ENCODE measurements around the gene TMEM245. TPM values are rescaled to one million over a fixed set of nuclear protein-coding genes. Genes with fewer than 3 reads are reported as not detected.

TMEM245 gene
- total RNA-seq, 1 experiment from 2014 or later, result 54.0 TPM

DNA sequence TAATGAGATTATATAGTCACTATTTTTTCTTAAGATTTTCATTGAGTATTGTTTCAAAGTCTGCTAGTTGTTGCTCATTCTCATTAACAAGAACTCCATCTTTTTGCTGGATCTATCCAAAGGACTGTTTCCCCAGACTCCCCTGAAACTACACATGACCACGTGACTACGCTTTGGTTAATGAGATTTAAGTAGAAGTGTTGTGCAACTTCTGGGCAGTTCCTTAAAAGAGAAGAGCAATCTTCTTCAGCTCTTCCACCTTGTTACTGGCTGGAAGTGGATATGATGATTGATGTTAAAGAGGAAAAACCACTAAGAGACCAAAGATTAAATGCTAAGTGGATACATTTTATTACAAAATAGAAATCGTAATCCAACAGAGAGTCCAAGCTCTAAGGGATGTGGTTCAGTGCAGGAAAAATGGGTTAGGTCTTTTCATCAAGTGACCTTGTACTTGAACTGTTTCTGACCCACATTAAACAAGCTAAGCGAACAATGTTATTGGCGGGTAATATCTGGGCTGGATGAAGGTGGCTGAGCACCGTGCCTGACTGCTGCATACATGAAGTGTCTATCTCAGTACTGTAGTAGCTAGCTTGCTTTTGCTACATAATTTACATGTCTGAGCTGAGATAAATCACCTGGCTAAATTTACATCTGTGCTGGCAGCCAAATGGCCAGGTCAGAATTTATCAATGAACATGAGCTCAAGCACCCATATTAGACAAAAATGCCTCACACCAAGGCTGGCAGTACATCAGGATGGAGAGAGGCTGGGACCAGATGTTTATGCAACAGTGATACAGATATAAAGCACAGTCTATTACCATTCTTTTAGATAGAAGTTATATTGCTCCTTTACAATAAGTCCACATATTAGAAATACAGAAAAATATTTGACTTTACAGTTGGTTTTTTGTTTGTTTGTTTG is 98.9 kb downstream of the TMEM245 start:
- ChIA-PET CTCF (no interaction called here), POLR2A (no interaction called here)
- TF ChIP-seq TCF7L2 (IDR thresholded peaks at IDR 0.05; ENCODE audit: low read depth, low read length) (no peak), SIN3A (IDR thresholded peaks at IDR 0.05; ENCODE audit: borderline replicate concordance, insufficient read depth, low read depth, low read length) (no peak), POLR2AphosphoS5 (IDR thresholded peaks at IDR 0.05; ENCODE audit: low read depth, low read length) (no peak)
- TF ChIP-seq, protein P1, sequence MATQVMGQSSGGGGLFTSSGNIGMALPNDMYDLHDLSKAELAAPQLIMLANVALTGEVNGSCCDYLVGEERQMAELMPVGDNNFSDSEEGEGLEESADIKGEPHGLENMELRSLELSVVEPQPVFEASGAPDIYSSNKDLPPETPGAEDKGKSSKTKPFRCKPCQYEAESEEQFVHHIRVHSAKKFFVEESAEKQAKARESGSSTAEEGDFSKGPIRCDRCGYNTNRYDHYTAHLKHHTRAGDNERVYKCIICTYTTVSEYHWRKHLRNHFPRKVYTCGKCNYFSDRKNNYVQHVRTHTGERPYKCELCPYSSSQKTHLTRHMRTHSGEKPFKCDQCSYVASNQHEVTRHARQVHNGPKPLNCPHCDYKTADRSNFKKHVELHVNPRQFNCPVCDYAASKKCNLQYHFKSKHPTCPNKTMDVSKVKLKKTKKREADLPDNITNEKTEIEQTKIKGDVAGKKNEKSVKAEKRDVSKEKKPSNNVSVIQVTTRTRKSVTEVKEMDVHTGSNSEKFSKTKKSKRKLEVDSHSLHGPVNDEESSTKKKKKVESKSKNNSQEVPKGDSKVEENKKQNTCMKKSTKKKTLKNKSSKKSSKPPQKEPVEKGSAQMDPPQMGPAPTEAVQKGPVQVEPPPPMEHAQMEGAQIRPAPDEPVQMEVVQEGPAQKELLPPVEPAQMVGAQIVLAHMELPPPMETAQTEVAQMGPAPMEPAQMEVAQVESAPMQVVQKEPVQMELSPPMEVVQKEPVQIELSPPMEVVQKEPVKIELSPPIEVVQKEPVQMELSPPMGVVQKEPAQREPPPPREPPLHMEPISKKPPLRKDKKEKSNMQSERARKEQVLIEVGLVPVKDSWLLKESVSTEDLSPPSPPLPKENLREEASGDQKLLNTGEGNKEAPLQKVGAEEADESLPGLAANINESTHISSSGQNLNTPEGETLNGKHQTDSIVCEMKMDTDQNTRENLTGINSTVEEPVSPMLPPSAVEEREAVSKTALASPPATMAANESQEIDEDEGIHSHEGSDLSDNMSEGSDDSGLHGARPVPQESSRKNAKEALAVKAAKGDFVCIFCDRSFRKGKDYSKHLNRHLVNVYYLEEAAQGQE (IDR thresholded peaks at IDR 0.05; ENCODE audit: insufficient read depth in 1 of 2, low read depth in 2 of 2, low read length in 1 of 2), result no peak
- TF ChIP-seq, protein P2, sequence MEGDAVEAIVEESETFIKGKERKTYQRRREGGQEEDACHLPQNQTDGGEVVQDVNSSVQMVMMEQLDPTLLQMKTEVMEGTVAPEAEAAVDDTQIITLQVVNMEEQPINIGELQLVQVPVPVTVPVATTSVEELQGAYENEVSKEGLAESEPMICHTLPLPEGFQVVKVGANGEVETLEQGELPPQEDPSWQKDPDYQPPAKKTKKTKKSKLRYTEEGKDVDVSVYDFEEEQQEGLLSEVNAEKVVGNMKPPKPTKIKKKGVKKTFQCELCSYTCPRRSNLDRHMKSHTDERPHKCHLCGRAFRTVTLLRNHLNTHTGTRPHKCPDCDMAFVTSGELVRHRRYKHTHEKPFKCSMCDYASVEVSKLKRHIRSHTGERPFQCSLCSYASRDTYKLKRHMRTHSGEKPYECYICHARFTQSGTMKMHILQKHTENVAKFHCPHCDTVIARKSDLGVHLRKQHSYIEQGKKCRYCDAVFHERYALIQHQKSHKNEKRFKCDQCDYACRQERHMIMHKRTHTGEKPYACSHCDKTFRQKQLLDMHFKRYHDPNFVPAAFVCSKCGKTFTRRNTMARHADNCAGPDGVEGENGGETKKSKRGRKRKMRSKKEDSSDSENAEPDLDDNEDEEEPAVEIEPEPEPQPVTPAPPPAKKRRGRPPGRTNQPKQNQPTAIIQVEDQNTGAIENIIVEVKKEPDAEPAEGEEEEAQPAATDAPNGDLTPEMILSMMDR (IDR thresholded peaks at IDR 0.05), result no peak
- Histone ChIP-seq H3K36me3 (ENCODE audit: control insufficient read depth, insufficient read depth, low read length) (peaks cover 4% of the 10 kb centered on the region), H3K4me1 (ENCODE audit: control insufficient read depth, insufficient read depth, low read length) (peaks cover 6% of the 10 kb centered on the region), H3K9me3 (ENCODE audit: control insufficient read depth, insufficient read depth, low read depth, low read length) (no peaks in the 10 kb centered on the region), H3K27ac (ENCODE audit: low read length) (no peak overlapping the region), H3K4me3 (ENCODE audit: low read depth in 2 of 2, low read length in 2 of 2) (no peak overlapping the region), H3K27me3 (ENCODE audit: control insufficient read depth, insufficient read depth, low read length) (no peaks in the 10 kb centered on the region)
- in situ Hi-C loops (cut with HindIII; ENCODE audit: low pct_unique_long_range_greater_than_20kb, low sequenced_read_pairs), result no loop called here
- intact Hi-C loops (cut with micrococcal nuclease; ENCODE audit: unreplicated experiment), result no loop called here
- no TSS peak for BruUV-seq (replicated peaks)
- ATAC-seq (no peak), DNase-seq (ENCODE audit: low read depth, low spot score) (no peak)

DNA sequence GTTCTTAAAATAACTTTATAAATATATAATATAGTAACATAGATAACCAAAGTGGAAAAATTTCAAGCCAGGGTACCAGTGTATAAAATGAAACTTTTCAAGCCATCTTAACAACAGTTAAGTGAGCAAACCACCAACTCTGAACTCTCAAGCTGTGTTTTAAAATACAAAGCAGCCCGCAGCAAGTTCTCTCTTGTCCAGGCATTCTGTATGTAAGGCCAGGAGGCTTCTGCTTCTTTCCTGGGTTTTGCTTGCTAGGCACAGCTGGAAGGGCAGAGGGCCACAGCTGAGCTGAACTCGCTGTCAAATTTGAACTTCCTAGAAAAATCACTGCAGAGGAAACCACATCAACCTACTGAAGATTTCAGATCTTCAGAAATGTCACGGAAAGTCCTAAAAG is 99.6 kb downstream of the TMEM245 start:
- CTCF ChIA-PET, result no interaction called here
- intact Hi-C loops (cut with micrococcal nuclease; ENCODE audit: unreplicated experiment), result no loop called here
- BruUV-seq (replicated peaks), result no TSS peak
- ATAC-seq (no peak), DNase-seq (ENCODE audit: low read depth, low spot score) (no peak)
- Histone ChIP-seq H3K27me3 (ENCODE audit: control insufficient read depth, insufficient read depth, low read length) (no peaks in the 10 kb centered on the region), H3K9me3 (ENCODE audit: control insufficient read depth, insufficient read depth, low read depth, low read length) (no peaks in the 10 kb centered on the region), H3K4me1 (ENCODE audit: control insufficient read depth, insufficient read depth, low read length) (peaks cover 7% of the 10 kb centered on the region), H3K27ac (ENCODE audit: low read length) (no peak overlapping the region), H3K36me3 (ENCODE audit: control insufficient read depth, insufficient read depth, low read length) (peaks cover 4% of the 10 kb centered on the region), H3K4me3 (ENCODE audit: low read depth in 2 of 2, low read length in 2 of 2) (no peak overlapping the region)
- TF ChIP-seq POLR2AphosphoS5 (IDR thresholded peaks at IDR 0.05; ENCODE audit: low read depth, low read length), result no peak
- TF ChIP-seq, protein P2 (IDR thresholded peaks at IDR 0.05), result no peak
- POLR2A ChIA-PET, result no interaction called here
- in situ Hi-C loops (cut with HindIII; ENCODE audit: low pct_unique_long_range_greater_than_20kb, low sequenced_read_pairs), result no loop called here

Measured in Panc1 (cell line).